H9 (cell line): ENCODE measurements around the gene PLCL1. TPM values are rescaled to one million over a fixed set of nuclear protein-coding genes. Genes with fewer than 3 reads are reported as not detected.

Source experiments
- DNase-seq: peaks from one replicate; pipeline ENCODE4 v3.0.0-alpha.2; 2017
- H2AFZ ChIP-seq: one replicate; pipeline ENCODE4 v1.6.1; 2013; ENCODE audit warnings: mild to moderate bottlenecking, low read length, control low read depth, moderate library complexity
- H2AK5ac ChIP-seq: 2 replicates; pipeline ENCODE4 v1.6.1; 2013; ENCODE audit warnings: low read length, control low read depth, mixed read lengths; ENCODE audit not compliant: insufficient read length
- H2BK120ac ChIP-seq: one replicate; pipeline ENCODE4 v1.6.1; 2013; ENCODE audit warnings: low read depth, mild to moderate bottlenecking, low read length, control low read depth, inconsistent platforms; ENCODE audit not compliant: poor library complexity, severe bottlenecking
- H2BK12ac ChIP-seq: 2 replicates; pipeline ENCODE4 v1.6.1; 2013; ENCODE audit warnings: low read length, control low read depth, mixed read lengths, low read depth; ENCODE audit not compliant: insufficient read length
- H2BK15ac ChIP-seq: 2 replicates; pipeline ENCODE4 v1.6.1; 2013; ENCODE audit warnings: low read depth, low read length, control low read depth
- H2BK20ac ChIP-seq: one replicate; pipeline ENCODE4 v1.6.1; 2013; ENCODE audit warnings: low read depth, mild to moderate bottlenecking, low read length, control low read depth, inconsistent platforms; ENCODE audit not compliant: poor library complexity, severe bottlenecking
- H2BK5ac ChIP-seq: 2 replicates; pipeline ENCODE4 v1.6.1; 2013; ENCODE audit warnings: low read length, control low read depth, mixed read lengths; ENCODE audit not compliant: insufficient read length
- H3K14ac ChIP-seq: 2 replicates; pipeline ENCODE4 v1.6.1; 2013; ENCODE audit warnings: low read length, control low read depth; ENCODE audit not compliant: insufficient read depth
- H3K18ac ChIP-seq: 2 replicates; pipeline ENCODE4 v1.6.1; 2013; ENCODE audit warnings: low read depth, mild to moderate bottlenecking, mixed read lengths, low read length, control low read depth; ENCODE audit not compliant: insufficient read length
- H3K23ac ChIP-seq: 2 replicates; pipeline ENCODE4 v1.6.1; 2013; ENCODE audit warnings: low read length, control low read depth, mixed read lengths, low read depth; ENCODE audit not compliant: insufficient read length
- H3K23me2 ChIP-seq: 2 replicates; pipeline ENCODE4 v1.6.1; 2013; ENCODE audit warnings: low read depth, mild to moderate bottlenecking, mixed read lengths, low read length, control low read depth; ENCODE audit not compliant: insufficient read length, poor library complexity, severe bottlenecking
- H3K27ac ChIP-seq: 2 replicates; pipeline ENCODE4 v1.5.1; 2013; ENCODE audit warnings: low read length, control low read depth, mixed read lengths, low read depth; ENCODE audit not compliant: insufficient read length
- H3K27me3 ChIP-seq: 2 replicates; pipeline ENCODE4 v1.6.1; 2013; ENCODE audit warnings: low read length, control low read depth, inconsistent platforms; ENCODE audit not compliant: insufficient read depth
- H3K4ac ChIP-seq: 2 replicates; pipeline ENCODE4 v1.6.1; 2013; ENCODE audit warnings: low read depth, mild to moderate bottlenecking, control low read depth, inconsistent platforms, low read length, moderate library complexity
- H3K4me1 ChIP-seq: 2 replicates; pipeline ENCODE4 v1.6.1; 2013; ENCODE audit warnings: low read length, control low read depth, inconsistent platforms; ENCODE audit not compliant: insufficient read depth
- H3K4me2 ChIP-seq: 2 replicates; pipeline ENCODE4 v1.6.1; 2013; ENCODE audit warnings: low read length, control low read depth, mixed read lengths; ENCODE audit not compliant: insufficient read length, insufficient read depth
- H3K56ac ChIP-seq: 2 replicates; pipeline ENCODE4 v1.6.1; 2013; ENCODE audit warnings: low read depth, mild to moderate bottlenecking, mixed read lengths, low read length, control low read depth; ENCODE audit not compliant: insufficient read length
- H3K79me1 ChIP-seq: 2 replicates; pipeline ENCODE4 v1.6.1; 2013; ENCODE audit warnings: low read depth, mild to moderate bottlenecking, moderate library complexity, low read length, control low read depth, inconsistent platforms; ENCODE audit not compliant: insufficient read depth, poor library complexity, severe bottlenecking
- H3K79me2 ChIP-seq: 2 replicates; pipeline ENCODE4 v1.6.1; 2013; ENCODE audit warnings: low read length, control low read depth, inconsistent platforms; ENCODE audit not compliant: insufficient read depth
- H3K9ac ChIP-seq: 2 replicates; pipeline ENCODE4 v1.6.1; 2013; ENCODE audit warnings: low read length, control low read depth, mixed read lengths; ENCODE audit not compliant: insufficient read length; ENCODE audit errors: extremely low read depth
- H3K9me3 ChIP-seq: one replicate; pipeline ENCODE4 v1.6.1; 2013; ENCODE audit warnings: low read depth, low read length, inconsistent platforms; ENCODE audit not compliant: control insufficient read depth
- H3T11ph ChIP-seq: one replicate; pipeline ENCODE4 v1.6.1; 2013; ENCODE audit warnings: mild to moderate bottlenecking, low read length, control low read depth, inconsistent platforms
- H4K20me1 ChIP-seq: one replicate; pipeline ENCODE4 v1.6.1; 2013; ENCODE audit not compliant: control insufficient read depth, insufficient read length, insufficient read depth
- H4K5ac ChIP-seq: 2 replicates; pipeline ENCODE4 v1.6.1; 2013; ENCODE audit warnings: low read depth, mild to moderate bottlenecking, mixed read lengths, low read length, control low read depth; ENCODE audit not compliant: insufficient read length
- H4K8ac ChIP-seq: replicated peaks from 2 replicates; pipeline ENCODE4 v1.6.1; 2013; ENCODE audit warnings: low read length, control low read depth, mixed read lengths, low read depth; ENCODE audit not compliant: insufficient read length
- H4K91ac ChIP-seq: 2 replicates; pipeline ENCODE4 v1.6.1; 2013; ENCODE audit warnings: low read depth, mild to moderate bottlenecking, moderate library complexity, mixed read lengths, low read length, control low read depth; ENCODE audit not compliant: insufficient read length
- H3K27ac Mint-ChIP-seq, 3 experiments: 2 replicates in 2 of 3; 3 replicates in 1 of 3; pipeline ENCODE4 v1.8.0; 2020 to 2021; ENCODE audit warnings: mixed read lengths in 3 of 3, mild to moderate bottlenecking in 1 of 3, moderate library complexity in 1 of 3
- H3K27me3 Mint-ChIP-seq: 2 replicates; pipeline ENCODE4 v1.8.0; 2021; ENCODE audit warnings: low read depth, mild to moderate bottlenecking, moderate library complexity, mixed read lengths
- H3K36me3 Mint-ChIP-seq, 3 experiments: 2 replicates in 2 of 3; 3 replicates in 1 of 3; pipeline ENCODE4 v1.8.0; 2020 to 2021; ENCODE audit warnings: low read depth in 3 of 3, mixed read lengths in 3 of 3; ENCODE audit not compliant: insufficient read depth in 1 of 3
- H3K4me1 Mint-ChIP-seq, 2 experiments: 2 replicates each; pipeline ENCODE4 v1.8.0; 2020; ENCODE audit warnings: mixed read lengths in 2 of 2
- H3K4me3 Mint-ChIP-seq, 2 experiments: 2 replicates in 1 of 2; 3 replicates in 1 of 2; pipeline ENCODE4 v1.8.0; 2020 to 2021; ENCODE audit warnings: mild to moderate bottlenecking in 2 of 2, mixed read lengths in 2 of 2, moderate library complexity in 1 of 2
- H3K9me3 Mint-ChIP-seq, 2 experiments: 2 replicates in 1 of 2; 3 replicates in 1 of 2; pipeline ENCODE4 v1.8.0; 2020; ENCODE audit warnings: mild to moderate bottlenecking in 2 of 2, mixed read lengths in 2 of 2, moderate library complexity in 1 of 2
- CTCF ChIP-seq: fragments of 200-600 bp; sonication (generic); conservative IDR thresholded peaks from 3 replicates; pipeline ENCODE4 v1.8.0; 2021; ENCODE audit warnings: antibody characterized with exemption, mild to moderate bottlenecking
- WGBS: extraction: QIAGEN DNeasy Blood & Tissue Kit; methylation state at CpG from one replicate; pipeline ENCODE4 v1.1.7; 2013; ENCODE audit warnings: missing lambda C conversion rate, low lambda C conversion rate, mixed read lengths; ENCODE audit not compliant: insufficient read length; ENCODE audit errors: extremely low coverage; 5-methylcytosine and 5-hydroxymethylcytosine counted together
- total RNA-seq: library from RNA; stranded (reverse); gene quantifications from 2 replicates; pipeline ENCODE4 v1.2.1, GENCODE V29; 2021

The PLCL1 gene
- total RNA-seq, 1 experiment from 2014 or later: 0.04 TPM

DNA sequence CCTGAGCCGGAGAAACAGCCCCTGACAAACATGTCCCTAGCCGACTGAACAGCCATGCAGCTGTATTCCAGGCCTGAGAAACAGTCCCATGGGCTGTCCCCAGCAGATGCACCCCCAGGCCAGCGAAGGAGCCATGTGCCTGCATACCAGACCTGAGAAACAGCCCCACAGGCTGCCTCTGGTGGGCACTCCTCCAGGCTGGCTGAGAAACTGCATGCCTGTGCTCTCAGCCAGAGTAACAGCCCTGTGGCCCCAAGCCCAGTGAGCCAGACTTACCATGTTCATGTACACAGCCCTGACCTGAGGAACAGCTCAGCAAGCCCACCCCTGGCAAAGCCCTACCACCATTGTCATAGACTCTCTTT, 44.1 kb upstream of the PLCL1 start:
- H3K4me1 ChIP-seq: no peaks in the 10 kb centered on the region
- Mint-ChIP-seq H3K27me3 (peaks cover 3% of the 10 kb centered on the region; the same call in 1 of the 2 replicates), H3K4me3 (no peak overlapping the region), H3K27ac (no peak overlapping the region), H3K36me3 (peaks cover 3 to 15% (median 4%) of the 10 kb centered on the region in 3 experiments; a peak in 4 of 7 replicates), H3K9me3 (peaks cover 15 to 16% of the 10 kb centered on the region in 2 experiments), H3K4me1 (peaks cover 3% of the 10 kb centered on the region in 2 experiments; a peak in 3 of 4 replicates)
- H3K27me3 ChIP-seq: no peaks in the 10 kb centered on the region
- H3K9me3 ChIP-seq: no peaks in the 10 kb centered on the region
- no peak for TF ChIP-seq CTCF
- H3K23ac ChIP-seq: no peak overlapping the region
- no peak overlapping the region for H3K4ac ChIP-seq
- H2BK15ac ChIP-seq: no peak overlapping the region
- H3K79me2 ChIP-seq: no peaks in the 10 kb centered on the region
- H2BK20ac ChIP-seq: no peak overlapping the region
- H3K18ac ChIP-seq: no peak overlapping the region
- H3K79me1 ChIP-seq: no peaks in the 10 kb centered on the region
- no peak overlapping the region for H3K27ac ChIP-seq
- H3K14ac ChIP-seq: no peak overlapping the region
- H3K9ac ChIP-seq: no peak overlapping the region
- H2BK12ac ChIP-seq: no peak overlapping the region
- no peak overlapping the region for H4K5ac ChIP-seq
- no peak overlapping the region for H4K91ac ChIP-seq
- H2AK5ac ChIP-seq: no peak overlapping the region
- no peaks in the 10 kb centered on the region for H4K20me1 ChIP-seq
- H3T11ph ChIP-seq: no peak overlapping the region
- no peaks in the 10 kb centered on the region for H3K23me2 ChIP-seq
- no peak overlapping the region for H3K56ac ChIP-seq
- H4K8ac ChIP-seq: no peak overlapping the region
- H2BK5ac ChIP-seq: no peak overlapping the region
- no peak overlapping the region for H2BK120ac ChIP-seq
- no CpG with 5 or more reads among the region's 3 CpGs for WGBS
- peak; percentile 29 for DNase-seq
- no peak overlapping the region for H3K4me2 ChIP-seq
- no peak overlapping the region for H2AFZ ChIP-seq
